Nephron progenitor cell (in vitro differentiated cells): Measurements from ENCODE around the gene IRF7.

Experiments used
- DNase-seq: peaks from one replicate; pipeline ENCODE4 v3.0.0; 2021
- H3K27ac Mint-ChIP-seq: 2 replicates; pipeline ENCODE4 v1.8.0; 2021; ENCODE audit warnings: mild to moderate bottlenecking, moderate library complexity, mixed read lengths
- H3K27me3 Mint-ChIP-seq: 2 replicates; pipeline ENCODE4 v1.8.0; 2021; ENCODE audit warnings: mild to moderate bottlenecking, low read depth, mixed read lengths; ENCODE audit not compliant: poor library complexity
- H3K36me3 Mint-ChIP-seq: 2 replicates; pipeline ENCODE4 v1.8.0; 2021; ENCODE audit warnings: low read depth, mixed read lengths
- H3K4me1 Mint-ChIP-seq: 2 replicates; pipeline ENCODE4 v1.8.0; 2021; ENCODE audit warnings: mixed read lengths
- H3K4me3 Mint-ChIP-seq: 2 replicates; pipeline ENCODE4 v1.8.0; 2021; ENCODE audit warnings: mild to moderate bottlenecking, moderate library complexity, mixed read lengths
- H3K9me3 Mint-ChIP-seq: 2 replicates; pipeline ENCODE4 v1.8.0; 2021; ENCODE audit warnings: mild to moderate bottlenecking, moderate library complexity, mixed read lengths
- CTCF ChIP-seq: fragments of 200-600 bp; sonication (generic); IDR thresholded peaks from 2 replicates; pipeline ENCODE4 v1.5.0; 2021; ENCODE audit warnings: antibody characterized with exemption

IRF7 gene

GRCh38 chr11:568306-569157 lies 47.2 kb downstream of the IRF7 start:
- Mint-ChIP-seq H3K4me1 (peaks cover 34% of the 10 kb centered on the region), H3K4me3 (peak overlapping the region; percentile 80), H3K9me3 (no peaks in the 10 kb centered on the region), H3K27ac (no peak overlapping the region), H3K27me3 (no peaks in the 10 kb centered on the region), H3K36me3 (no peaks in the 10 kb centered on the region)
- no peak for TF ChIP-seq CTCF
- DNase-seq = peak; percentile 96

- no peak overlapping the region for H3K27ac Mint-ChIP-seq
- no peaks in the 10 kb centered on the region for H3K27me3 Mint-ChIP-seq
- no peaks in the 10 kb centered on the region for H3K36me3 Mint-ChIP-seq
- no peaks in the 10 kb centered on the region for H3K9me3 Mint-ChIP-seq
- H3K4me3 Mint-ChIP-seq = peak overlapping the region; percentile 86
- TF ChIP-seq CTCF = no peak
- no peak for DNase-seq
- H3K4me1 Mint-ChIP-seq = peaks cover 28% of the 10 kb centered on the region
These were observed 48.0 kb downstream of the IRF7 start for GRCh38 chr11:567629-568292.

- peak overlapping the region; percentile 86 for H3K4me3 Mint-ChIP-seq
- H3K9me3 Mint-ChIP-seq = no peaks in the 10 kb centered on the region
- peaks cover 28% of the 10 kb centered on the region for H3K4me1 Mint-ChIP-seq
- H3K27ac Mint-ChIP-seq = no peak overlapping the region
- H3K36me3 Mint-ChIP-seq = no peaks in the 10 kb centered on the region
- TF ChIP-seq CTCF = no peak
- no peaks in the 10 kb centered on the region for H3K27me3 Mint-ChIP-seq
- no peak for DNase-seq
These were observed 48.6 kb downstream of the IRF7 start for GRCh38 chr11:567011-567628.

GRCh38 chr11:565921-566509 lies 49.7 kb downstream of the IRF7 start:
- no peak for TF ChIP-seq CTCF
- no peak for DNase-seq
- peaks cover 20% of the 10 kb centered on the region for H3K4me1 Mint-ChIP-seq
- H3K9me3 Mint-ChIP-seq = no peaks in the 10 kb centered on the region
- no peaks in the 10 kb centered on the region for H3K27me3 Mint-ChIP-seq
- no peak overlapping the region for H3K4me3 Mint-ChIP-seq
- H3K36me3 Mint-ChIP-seq = no peaks in the 10 kb centered on the region
- H3K27ac Mint-ChIP-seq = no peak overlapping the region

GRCh38 chr11:563812-564578 lies 51.8 kb downstream of the IRF7 start:
- no peak overlapping the region for H3K4me3 Mint-ChIP-seq
- no peak for TF ChIP-seq CTCF
- H3K27me3 Mint-ChIP-seq = peaks cover 4% of the 10 kb centered on the region
- no peaks in the 10 kb centered on the region for H3K9me3 Mint-ChIP-seq
- no peaks in the 10 kb centered on the region for H3K36me3 Mint-ChIP-seq
- no peak overlapping the region for H3K27ac Mint-ChIP-seq
- DNase-seq = no peak
- peaks cover 17% of the 10 kb centered on the region for H3K4me1 Mint-ChIP-seq
